ENCODE data around the gene AFG1L.

DNA sequence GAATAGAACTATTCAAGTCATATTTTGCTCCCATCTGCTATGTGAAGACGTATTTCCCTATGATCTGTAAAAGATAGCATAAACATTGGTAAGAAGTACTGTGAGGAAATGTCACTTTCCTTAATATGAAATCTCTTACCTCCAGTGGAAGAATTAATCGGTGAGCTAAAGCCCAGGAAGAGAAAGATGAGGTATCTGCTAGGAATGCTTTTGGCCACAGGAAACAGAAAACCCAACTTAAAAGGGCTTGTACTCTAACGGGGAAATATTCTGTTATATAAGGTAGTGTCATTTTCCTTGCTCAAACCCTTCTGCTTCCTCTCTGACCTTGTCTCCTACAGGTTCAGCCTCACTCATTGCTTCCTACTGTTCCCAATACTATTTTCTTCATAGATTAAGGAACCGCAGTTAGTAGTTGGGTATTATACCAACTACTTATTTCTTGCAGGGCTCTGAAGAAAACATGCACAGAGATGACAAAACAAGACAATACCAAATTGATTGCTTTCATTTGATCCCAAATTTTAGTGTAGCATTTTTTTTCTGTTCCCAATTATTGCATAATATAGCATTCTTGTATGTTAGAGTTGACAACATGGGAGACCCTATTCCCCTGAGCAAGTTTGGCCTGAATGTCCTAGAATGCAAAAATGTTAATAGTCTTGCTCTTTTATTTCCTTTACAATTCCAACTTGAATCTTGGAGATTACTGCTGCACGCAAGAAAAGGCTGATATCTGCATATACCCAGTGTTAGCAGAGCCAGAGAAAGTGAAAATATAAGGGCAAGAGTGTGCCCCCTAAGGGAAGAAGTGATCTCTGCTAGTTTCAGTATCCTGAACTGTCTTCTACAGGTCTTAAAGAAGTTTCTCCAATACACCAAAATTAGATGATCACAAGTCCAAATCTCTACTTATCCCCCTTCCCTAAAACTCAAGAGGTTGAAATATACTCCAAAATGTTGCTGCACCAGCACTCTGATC is 65.3 kb downstream of the AFG1L start:
- TF ChIP-seq, protein P1, sequence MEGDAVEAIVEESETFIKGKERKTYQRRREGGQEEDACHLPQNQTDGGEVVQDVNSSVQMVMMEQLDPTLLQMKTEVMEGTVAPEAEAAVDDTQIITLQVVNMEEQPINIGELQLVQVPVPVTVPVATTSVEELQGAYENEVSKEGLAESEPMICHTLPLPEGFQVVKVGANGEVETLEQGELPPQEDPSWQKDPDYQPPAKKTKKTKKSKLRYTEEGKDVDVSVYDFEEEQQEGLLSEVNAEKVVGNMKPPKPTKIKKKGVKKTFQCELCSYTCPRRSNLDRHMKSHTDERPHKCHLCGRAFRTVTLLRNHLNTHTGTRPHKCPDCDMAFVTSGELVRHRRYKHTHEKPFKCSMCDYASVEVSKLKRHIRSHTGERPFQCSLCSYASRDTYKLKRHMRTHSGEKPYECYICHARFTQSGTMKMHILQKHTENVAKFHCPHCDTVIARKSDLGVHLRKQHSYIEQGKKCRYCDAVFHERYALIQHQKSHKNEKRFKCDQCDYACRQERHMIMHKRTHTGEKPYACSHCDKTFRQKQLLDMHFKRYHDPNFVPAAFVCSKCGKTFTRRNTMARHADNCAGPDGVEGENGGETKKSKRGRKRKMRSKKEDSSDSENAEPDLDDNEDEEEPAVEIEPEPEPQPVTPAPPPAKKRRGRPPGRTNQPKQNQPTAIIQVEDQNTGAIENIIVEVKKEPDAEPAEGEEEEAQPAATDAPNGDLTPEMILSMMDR (IDR thresholded peaks at IDR 0.05): no peak
- TF ChIP-seq POLR2A (IDR thresholded peaks at IDR 0.05): no peak

Data from adrenal gland (tissue), 5 donors.